SK-N-SH (cell line): Measurements from ENCODE around the gene KANSL3. TPM values are rescaled to one million over a fixed set of nuclear protein-coding genes. Genes with fewer than 3 reads are reported as not detected.
"Not testable (repeated sequence)": the region's sequence is repeated elsewhere in the genome, so short reads cannot be mapped to it uniquely, and the experiment has no call there.

ENCODE experiments used
- CTCF ChIA-PET: fragments of 300-600, 350-600 bp; formaldehyde crosslinking; extraction: SDS; loops from one replicate; lab custom pipeline; 2021; lab: Yijun Ruan, JAX
- POLR2A ChIA-PET: fragments of 350-600 bp; sonication (Branson Sonifier 250); formaldehyde crosslinking; extraction: SDS; loops from one replicate; lab custom pipeline; 2020; ENCODE audit warnings: antibody characterized with exemption, inconsistent platforms; lab: Yijun Ruan, JAX
- DNase-seq: peaks from one replicate; pipeline ENCODE4 v3.0.0; 2012
- H2AFZ ChIP-seq: fragments of 200-600 bp; sonication (generic); 2 replicates; pipeline ENCODE4 v1.8.1; 2016; ENCODE audit warnings: antibody characterized with exemption, mild to moderate bottlenecking, low read depth
- H3F3A ChIP-seq: fragments of 200-600 bp; sonication (generic); replicated peaks from 2 replicates; pipeline ENCODE3; 2016; ENCODE audit warnings: antibody characterized with exemption, mild to moderate bottlenecking; ENCODE audit not compliant: insufficient read depth
- H3K27ac ChIP-seq, 2 experiments: fragments of 200-500 bp in 1 of 2; fragments of 200-600 bp in 1 of 2; sonication (Bioruptor generic) in 1 of 2; sonication (generic), shearing (Covaris generic) in 1 of 2; 2 replicates each; pipeline versions ENCODE4 v1.5.1 to v1.6.1; 2014 to 2016; ENCODE audit warnings: low read depth in 2 of 2, inconsistent platforms in 1 of 2, low read length in 1 of 2, mild to moderate bottlenecking in 1 of 2, mixed read lengths in 1 of 2
- H3K27me3 ChIP-seq: fragments of 200-600 bp; sonication (generic), shearing (Covaris generic); 2 replicates; pipeline ENCODE4 v1.6.1; 2016; ENCODE audit warnings: mixed run types; ENCODE audit not compliant: insufficient read depth
- H3K36me3 ChIP-seq, 2 experiments: fragments of 200-500 bp in 1 of 2; fragments of 200-600 bp in 1 of 2; sonication (Bioruptor generic) in 1 of 2; sonication (generic) in 1 of 2; replicated peaks in 1 of 2; 2 replicates each; pipeline versions ENCODE3 to v1.5.1; 2014 to 2016; ENCODE audit warnings: low read length in 1 of 2, mild to moderate bottlenecking in 1 of 2; ENCODE audit not compliant: insufficient read depth in 2 of 2, control insufficient read depth in 1 of 2
- H3K4me1 ChIP-seq, 2 experiments: fragments of 200-500 bp in 1 of 2; fragments of 200-600 bp in 1 of 2; sonication (Bioruptor generic) in 1 of 2; sonication (generic), shearing (Covaris generic) in 1 of 2; 2 replicates each; pipeline versions ENCODE4 v1.5.1 to v1.6.1; 2014 to 2016; ENCODE audit warnings: low read depth in 1 of 2, low read length in 1 of 2, mixed run types in 1 of 2; ENCODE audit not compliant: insufficient read depth in 2 of 2, control insufficient read depth in 1 of 2
- H3K4me2 ChIP-seq: fragments of 200-600 bp; sonication (generic), shearing (Covaris generic); 2 replicates; pipeline ENCODE4 v1.6.1; 2017; ENCODE audit warnings: mixed run types
- H3K4me3 ChIP-seq, 2 experiments: fragments of 200-500 bp in 1 of 2; fragments of 200-600 bp in 1 of 2; sonication (Bioruptor generic) in 1 of 2; sonication (generic), shearing (Covaris generic) in 1 of 2; 2 replicates each; pipeline versions ENCODE4 v1.5.1 to v1.8.1; 2014 to 2016; ENCODE audit warnings: low read depth in 2 of 2, inconsistent platforms in 1 of 2, low read length in 1 of 2, mild to moderate bottlenecking in 1 of 2, mixed read lengths in 1 of 2, moderate library complexity in 1 of 2
- H3K79me2 ChIP-seq: fragments of 200-600 bp; sonication (generic); 2 replicates; pipeline ENCODE4 v1.8.1; 2017; ENCODE audit warnings: mild to moderate bottlenecking; ENCODE audit not compliant: insufficient read depth
- H3K9ac ChIP-seq: fragments of 200-600 bp; sonication (generic); 2 replicates; pipeline ENCODE4 v1.6.1; 2017; ENCODE audit warnings: mixed run types
- H3K9me2 ChIP-seq: fragments of 200-600 bp; sonication (generic); 2 replicates; pipeline ENCODE4 v1.6.1; 2017; ENCODE audit warnings: mixed run types
- H3K9me3 ChIP-seq: fragments of 200-600 bp; sonication (generic); 2 replicates; pipeline ENCODE4 v1.6.1; 2017; ENCODE audit warnings: mixed run types, mild to moderate bottlenecking, moderate library complexity
- H4K20me1 ChIP-seq: fragments of 200-600 bp; sonication (generic); 2 replicates; pipeline ENCODE4 v1.6.1; 2017; ENCODE audit warnings: mild to moderate bottlenecking, mixed run types; ENCODE audit not compliant: insufficient read depth
- CHD2 ChIP-seq: fragments of 150-350 bp; IDR thresholded peaks from 2 replicates; pipeline ENCODE4 v1.6.1; 2018; ENCODE audit warnings: low read length; ENCODE audit not compliant: partially characterized antibody
- CTCF ChIP-seq: fragments of 200-600 bp; sonication (generic); IDR thresholded peaks from 2 replicates; pipeline ENCODE4 v1.6.1; 2017; ENCODE audit warnings: antibody characterized with exemption, mild to moderate bottlenecking, moderate library complexity
- ELF1 ChIP-seq: IDR thresholded peaks from 2 replicates; pipeline ENCODE4 v1.4.0; 2012
- EZH2phosphoT487 ChIP-seq: fragments of 200-600 bp; sonication (generic); IDR thresholded peaks from 2 replicates; pipeline ENCODE4 v1.6.1; 2017; ENCODE audit warnings: low read depth, mixed run types, mild to moderate bottlenecking, antibody characterized with exemption, moderate library complexity, borderline replicate concordance
- GATA2 ChIP-seq: sonication (generic); formaldehyde crosslinking; IDR thresholded peaks from 2 replicates; pipeline ENCODE4 v1.5.0; 2020; ENCODE audit warnings: mild to moderate bottlenecking, missing genetic modification reagents
- JUND ChIP-seq: IDR thresholded peaks from 2 replicates; pipeline ENCODE4 v1.4.0; 2012
- MXI1 ChIP-seq: IDR thresholded peaks from 2 replicates; pipeline ENCODE4 v1.6.1; 2012; ENCODE audit warnings: mild to moderate bottlenecking, low read depth, low read length, improper control_type of control experiment
- NFIC ChIP-seq: IDR thresholded peaks from 2 replicates; pipeline ENCODE4 v1.4.0; 2012; ENCODE audit warnings: borderline replicate concordance
- NRF1 ChIP-seq: IDR thresholded peaks from 2 replicates; pipeline ENCODE4 v1.6.1; 2012; ENCODE audit warnings: low read depth, mild to moderate bottlenecking, low read length
- RFX5 ChIP-seq: IDR thresholded peaks from 2 replicates; pipeline ENCODE4 v1.6.1; 2012; ENCODE audit warnings: mild to moderate bottlenecking, improper control_type of control experiment, low read length
- TAF1 ChIP-seq: IDR thresholded peaks from 2 replicates; pipeline ENCODE4 v1.6.1; 2012; ENCODE audit warnings: low read depth, mild to moderate bottlenecking, low read length, moderate library complexity, borderline replicate concordance
- TCF12 ChIP-seq: IDR thresholded peaks from 2 replicates; pipeline ENCODE4 v1.4.0; 2012
- USF2 ChIP-seq: fragments of 150-350 bp; IDR thresholded peaks from 2 replicates; pipeline ENCODE4 v1.6.1; 2017; ENCODE audit warnings: antibody characterized with exemption, low read length, low read depth, borderline replicate concordance
- WGBS: methylation state at CpG from one replicate; pipeline ENCODE4 v1.1.6; 2017; ENCODE audit warnings: low lambda C conversion rate; 5-methylcytosine and 5-hydroxymethylcytosine counted together
- polyA plus RNA-seq, 3 experiments: library from polyadenylated mRNA; depleted of rRNA; stranded (reverse); fragments of >200 nt; gene quantifications; 2 replicates each; pipeline ENCODE4 v1.2.3, GENCODE V29; 2012

Gene KANSL3
- polyA plus RNA-seq, 1 of the 3 experiments (the other 2 are of a cell fraction) = 10.7 TPM

- no peak for TF ChIP-seq MXI1
- no peak for TF ChIP-seq EZH2phosphoT487
- no peak for TF ChIP-seq USF2
- no peak for TF ChIP-seq JUND
- no peak for TF ChIP-seq RFX5
- POLR2A ChIA-PET = no interaction called here
These were observed 18.4 kb upstream of the KANSL3 start for GRCh38 chr2:96656540-96656939.

GRCh38 chr2:96655526-96655925 is 17.4 kb upstream of the KANSL3 start:
- TF ChIP-seq TAF1 = no peak
- no peak for TF ChIP-seq CTCF
- TF ChIP-seq NFIC = no peak
- no peak for TF ChIP-seq ELF1
- TF ChIP-seq CHD2 = no peak
- TF ChIP-seq RFX5 = no peak
- no peak for TF ChIP-seq NRF1
- no peak for TF ChIP-seq TCF12
- TF ChIP-seq JUND = no peak
- no peak for TF ChIP-seq GATA2 (CRISPR knock-in tag)
- TF ChIP-seq EZH2phosphoT487 = no peak
- TF ChIP-seq, all 33 proteins: peak for 0
- H3K4me3 ChIP-seq = no peak overlapping the region
- no peaks in the 10 kb centered on the region for H3K4me1 ChIP-seq
- no peak overlapping the region for H3K27ac ChIP-seq
- no peaks in the 10 kb centered on the region for H3K9me3 ChIP-seq
- CTCF ChIA-PET = interaction anchor here (1.3 kb wide), 1 partner anchor 18 kb away, joined by 3 read pairs; no protein-coding TSS in a partner anchor
- H3K9ac ChIP-seq = no peak overlapping the region
- H3K9me2 ChIP-seq = no peaks in the 10 kb centered on the region
- no peaks in the 10 kb centered on the region for H3K27me3 ChIP-seq
- no peak for DNase-seq
- POLR2A ChIA-PET = no interaction called here
- H2AFZ ChIP-seq = no peak overlapping the region
- H3F3A ChIP-seq = no peaks in the 10 kb centered on the region
- no peaks in the 10 kb centered on the region for H3K36me3 ChIP-seq
- WGBS = 79% methylated on average over 6 of the region's 6 CpGs
- H4K20me1 ChIP-seq = no peaks in the 10 kb centered on the region
- H3K79me2 ChIP-seq = no peaks in the 10 kb centered on the region
- no peak overlapping the region for H3K4me2 ChIP-seq

More at GRCh38 chr2:96656540-96656939, 18.4 kb upstream of the KANSL3 start:
- no peak overlapping the region for H3K9ac ChIP-seq
- DNase-seq = no peak
- H3K79me2 ChIP-seq = no peaks in the 10 kb centered on the region
- H3F3A ChIP-seq = no peaks in the 10 kb centered on the region
- no peaks in the 10 kb centered on the region for H3K4me1 ChIP-seq
- CTCF ChIA-PET = no interaction called here
- H4K20me1 ChIP-seq = no peaks in the 10 kb centered on the region
- no peaks in the 10 kb centered on the region for H3K27me3 ChIP-seq
- H2AFZ ChIP-seq = no peak overlapping the region
- no peak overlapping the region for H3K27ac ChIP-seq
- no peaks in the 10 kb centered on the region for H3K9me3 ChIP-seq
- H3K4me3 ChIP-seq = no peak overlapping the region
- H3K4me2 ChIP-seq = no peak overlapping the region
- H3K36me3 ChIP-seq = no peaks in the 10 kb centered on the region
- no peaks in the 10 kb centered on the region for H3K9me2 ChIP-seq

GRCh38 chr2:96654791-96655190 is 16.7 kb upstream of the KANSL3 start:
- H3K79me2 ChIP-seq, H3K4me3 ChIP-seq, H4K20me1 ChIP-seq, H3F3A ChIP-seq, CTCF ChIA-PET, H3K9me3 ChIP-seq, H3K9me2 ChIP-seq, H3K27me3 ChIP-seq, H2AFZ ChIP-seq, H3K36me3 ChIP-seq, H3K9ac ChIP-seq, H3K27ac ChIP-seq, POLR2A ChIA-PET, DNase-seq, H3K4me1 ChIP-seq, H3K4me2 ChIP-seq: not testable (repeated sequence)
- 77% methylated on average over 7 of the region's 7 CpGs for WGBS
